Measurements from ENCODE around the gene CHAC1.

CHAC1 gene

GRCh38 chr15:40986820-40987219, 33.5 kb downstream of the CHAC1 start:
- no peak for DNase-seq

- DNase-seq, result no peak
These were observed 34.9 kb downstream of the CHAC1 start for GRCh38 chr15:40988156-40988555.

GRCh38 chr15:40990080-40990479, 36.8 kb downstream of the CHAC1 start:
- no peak for DNase-seq

- DNase-seq, result no peak
These were observed 37.5 kb downstream of the CHAC1 start for GRCh38 chr15:40990789-40991188.

- no peak for DNase-seq
These were observed 38.1 kb downstream of the CHAC1 start for GRCh38 chr15:40991355-40991754.

GRCh38 chr15:40992241-40992741, 39.0 kb downstream of the CHAC1 start:
- no peak for DNase-seq

GRCh38 chr15:40992825-40993224, 39.6 kb downstream of the CHAC1 start:
- no peak for DNase-seq

- no peak for DNase-seq
These were observed 42.4 kb downstream of the CHAC1 start for GRCh38 chr15:40995656-40996055.

- DNase-seq, result no peak
These were observed 45.9 kb downstream of the CHAC1 start for GRCh38 chr15:40999190-40999589.

- no peak for DNase-seq
These were observed 48.4 kb downstream of the CHAC1 start for GRCh38 chr15:41001524-41002214.

- no peak for DNase-seq
These were observed 51.2 kb downstream of the CHAC1 start for GRCh38 chr15:41004490-41004889.

Data from C1 segment of cervical spinal cord (tissue), 14 donors.